ENCODE results near the gene WWC2.
"Not testable (repeated sequence)": the region's sequence is repeated elsewhere in the genome, so short reads cannot be mapped to it uniquely, and the experiment has no call there.

Gene WWC2

GRCh38 chr4:183324619-183325018 lies 225.6 kb downstream of the WWC2 start:
- no peaks in the 10 kb centered on the region for H3K4me1 ChIP-seq
- no peak overlapping the region for H3K27ac ChIP-seq
- no peak overlapping the region for H3K4me3 ChIP-seq
- no peaks in the 10 kb centered on the region for H3K27me3 ChIP-seq
- H3K9me3 ChIP-seq: no peaks in the 10 kb centered on the region
- intact Hi-C loops (cut with DNase I; ENCODE audit: low total_unique reads): no loop called here
- TF ChIP-seq CTCF (IDR thresholded peaks at IDR 0.05): no peak
- no peak for DNase-seq
- peaks cover 0 to 5% (median 0%) of the 10 kb centered on the region in 3 donors for H3K36me3 ChIP-seq

- H3K27ac ChIP-seq; H3K36me3 ChIP-seq; H3K27me3 ChIP-seq; H3K4me3 ChIP-seq; H3K4me1 ChIP-seq; intact Hi-C loops (cut with DNase I; ENCODE audit: low total_unique reads); H3K9me3 ChIP-seq; DNase-seq: not testable (repeated sequence)
These were observed 227.3 kb downstream of the WWC2 start for GRCh38 chr4:183326387-183326786.

GRCh38 chr4:183326853-183327252 lies 227.8 kb downstream of the WWC2 start:
- Histone ChIP-seq H3K4me3 (no peak overlapping the region), H3K36me3 (no peaks in the 10 kb centered on the region), H3K27me3 (no peaks in the 10 kb centered on the region), H3K4me1 (no peaks in the 10 kb centered on the region), H3K27ac (no peak overlapping the region), H3K9me3 (no peaks in the 10 kb centered on the region)
- no peak for DNase-seq
- no peak for TF ChIP-seq CTCF (IDR thresholded peaks at IDR 0.05)
- intact Hi-C loops (cut with DNase I; ENCODE audit: low total_unique reads): no loop called here

- H3K36me3 ChIP-seq: no peaks in the 10 kb centered on the region
- H3K27me3 ChIP-seq: no peaks in the 10 kb centered on the region
- H3K9me3 ChIP-seq: no peaks in the 10 kb centered on the region
- intact Hi-C loops (cut with DNase I; ENCODE audit: low total_unique reads): no loop called here
- no peaks in the 10 kb centered on the region for H3K4me1 ChIP-seq
- no peak for DNase-seq
- H3K27ac ChIP-seq: no peak overlapping the region
- no peak for TF ChIP-seq CTCF (IDR thresholded peaks at IDR 0.05)
- no peak overlapping the region for H3K4me3 ChIP-seq
These were observed 228.8 kb downstream of the WWC2 start for GRCh38 chr4:183327827-183328226.

GRCh38 chr4:183328832-183329231 lies 229.8 kb downstream of the WWC2 start:
- DNase-seq: no peak
- intact Hi-C loops (cut with DNase I; ENCODE audit: low total_unique reads): no loop called here
- TF ChIP-seq CTCF (IDR thresholded peaks at IDR 0.05): no peak

GRCh38 chr4:183329244-183329643 lies 230.2 kb downstream of the WWC2 start:
- H3K4me1 ChIP-seq: no peaks in the 10 kb centered on the region
- intact Hi-C loops (cut with DNase I; ENCODE audit: low total_unique reads): no loop called here
- TF ChIP-seq CTCF (IDR thresholded peaks at IDR 0.05): no peak
- no peaks in the 10 kb centered on the region for H3K27me3 ChIP-seq
- DNase-seq: no peak
- H3K27ac ChIP-seq: no peak overlapping the region
- H3K36me3 ChIP-seq: no peaks in the 10 kb centered on the region
- no peaks in the 10 kb centered on the region for H3K9me3 ChIP-seq
- H3K4me3 ChIP-seq: no peak overlapping the region

More at GRCh38 chr4:183328832-183329231, 229.8 kb downstream of the WWC2 start:
- Histone ChIP-seq H3K27ac (no peak overlapping the region), H3K36me3 (no peaks in the 10 kb centered on the region), H3K27me3 (no peaks in the 10 kb centered on the region), H3K4me1 (no peaks in the 10 kb centered on the region), H3K4me3 (no peak overlapping the region), H3K9me3 (no peaks in the 10 kb centered on the region)
